OCI-LY3 (cell line): Measurements from ENCODE around the gene MYLK4.

Experiments
- H2AFZ ChIP-seq: fragments of 200-600, 300-600 bp; shearing (Covaris generic); 2 replicates; pipeline ENCODE4 v1.6.0; 2014; ENCODE audit warnings: antibody characterized with exemption, low read depth, low read length
- H3K27ac ChIP-seq: fragments of 200-600, 300-600 bp; sonication (generic); 2 replicates; pipeline ENCODE4 v1.5.1; 2014; ENCODE audit warnings: mild to moderate bottlenecking, low read length, moderate library complexity, mixed read lengths
- H3K27me3 ChIP-seq: fragments of 200-600, 300-600 bp; sonication (generic); 2 replicates; pipeline ENCODE4 v1.6.1; 2014; ENCODE audit warnings: low read depth, low read length, mixed read lengths
- H3K36me3 ChIP-seq: fragments of 200-600, 300-600 bp; sonication (generic); replicated peaks from 2 replicates; pipeline ENCODE3; 2014; ENCODE audit warnings: low read depth, low read length, mixed read lengths
- H3K4me1 ChIP-seq: fragments of 300-600, 200-600 bp; sonication (generic); 2 replicates; pipeline ENCODE4 v1.6.1; 2014; ENCODE audit warnings: low read length, mixed read lengths
- H3K4me2 ChIP-seq: fragments of 200-600, 300-600 bp; sonication (generic); 2 replicates; pipeline ENCODE4 v1.6.1; 2014; ENCODE audit warnings: low read length, mixed read lengths
- H3K4me3 ChIP-seq: fragments of 300-600, 200-600 bp; sonication (generic); 2 replicates; pipeline ENCODE4 v1.5.1; 2014; ENCODE audit warnings: antibody characterized with exemption, mild to moderate bottlenecking, low read length, moderate library complexity
- H3K79me2 ChIP-seq: fragments of 300-600, 200-600 bp; shearing (Covaris generic); 2 replicates; pipeline ENCODE4 v1.6.1; 2014; ENCODE audit warnings: mild to moderate bottlenecking, low read length, mixed read lengths
- H3K9ac ChIP-seq: fragments of 300-600, 200-600 bp; shearing (Covaris generic); 2 replicates; pipeline ENCODE4 v1.6.0; 2014; ENCODE audit warnings: mild to moderate bottlenecking, low read length, moderate library complexity
- H3K9me3 ChIP-seq: fragments of 200-600, 300-600 bp; shearing (Covaris generic); 2 replicates; pipeline ENCODE4 v1.6.1; 2014; ENCODE audit warnings: low read length, mixed read lengths; ENCODE audit not compliant: insufficient read depth
- H4K20me1 ChIP-seq: fragments of 200-600, 300-600 bp; sonication (generic); 2 replicates; pipeline ENCODE4 v1.6.1; 2016; ENCODE audit warnings: low read length, mixed read lengths; ENCODE audit not compliant: insufficient read depth
- CTCF ChIP-seq: fragments of 200-600, 300-600 bp; sonication (generic); IDR thresholded peaks from 2 replicates; pipeline ENCODE4 v1.5.1; 2014; ENCODE audit warnings: antibody characterized with exemption, low read length, low read depth
- EZH2phosphoT487 ChIP-seq: fragments of 200-600 bp; shearing (Covaris generic); IDR thresholded peaks from 2 replicates; pipeline ENCODE4 v1.6.1; 2018; ENCODE audit warnings: antibody characterized with exemption, mixed run types, low read depth

MYLK4 gene

GRCh38 chr6:2730353-2731107 lies 20.2 kb downstream of the MYLK4 start:
- no peaks in the 10 kb centered on the region for H3K79me2 ChIP-seq
- TF ChIP-seq EZH2phosphoT487 = no peak
- no peak for TF ChIP-seq CTCF
- H3K9ac ChIP-seq = no peak overlapping the region
- H3K4me1 ChIP-seq = peaks cover 22% of the 10 kb centered on the region
- H3K9me3 ChIP-seq = no peaks in the 10 kb centered on the region
- H3K4me3 ChIP-seq = no peak overlapping the region
- no peaks in the 10 kb centered on the region for H3K27me3 ChIP-seq
- no peaks in the 10 kb centered on the region for H3K36me3 ChIP-seq
- no peak overlapping the region for H2AFZ ChIP-seq
- no peak overlapping the region for H3K4me2 ChIP-seq
- no peaks in the 10 kb centered on the region for H4K20me1 ChIP-seq
- no peak overlapping the region for H3K27ac ChIP-seq

- H3K4me3 ChIP-seq = no peak overlapping the region
- H3K9ac ChIP-seq = no peak overlapping the region
- no peaks in the 10 kb centered on the region for H3K79me2 ChIP-seq
- peaks cover 22% of the 10 kb centered on the region for H3K4me1 ChIP-seq
- H2AFZ ChIP-seq = no peak overlapping the region
- no peak overlapping the region for H3K4me2 ChIP-seq
- H3K36me3 ChIP-seq = no peaks in the 10 kb centered on the region
- TF ChIP-seq CTCF = no peak
- TF ChIP-seq EZH2phosphoT487 = no peak
- H3K9me3 ChIP-seq = no peaks in the 10 kb centered on the region
- no peaks in the 10 kb centered on the region for H3K27me3 ChIP-seq
- H3K27ac ChIP-seq = no peak overlapping the region
- no peaks in the 10 kb centered on the region for H4K20me1 ChIP-seq
These were observed 20.8 kb downstream of the MYLK4 start for GRCh38 chr6:2729921-2730320.

GRCh38 chr6:2725999-2726567 lies 24.6 kb downstream of the MYLK4 start:
- Histone ChIP-seq H3K4me3 (no peak overlapping the region), H3K9me3 (no peaks in the 10 kb centered on the region), H3K27me3 (no peaks in the 10 kb centered on the region), H3K27ac (no peak overlapping the region), H3K79me2 (no peaks in the 10 kb centered on the region), H3K4me1 (peaks cover 4% of the 10 kb centered on the region; the same call in 1 of the 2 replicates), H2AFZ (no peak overlapping the region), H3K4me2 (no peak overlapping the region), H3K36me3 (no peaks in the 10 kb centered on the region), H3K9ac (no peak overlapping the region), H4K20me1 (no peaks in the 10 kb centered on the region)
- TF ChIP-seq EZH2phosphoT487 = no peak

GRCh38 chr6:2725364-2725988 lies 25.2 kb downstream of the MYLK4 start:
- H3K4me2 ChIP-seq = no peak overlapping the region
- no peak overlapping the region for H3K9ac ChIP-seq
- H2AFZ ChIP-seq = no peak overlapping the region

More at GRCh38 chr6:2725364-2725988, 25.2 kb downstream of the MYLK4 start:
- Histone ChIP-seq H3K36me3 (no peaks in the 10 kb centered on the region), H3K27ac (no peak overlapping the region), H3K79me2 (no peaks in the 10 kb centered on the region), H3K9me3 (no peaks in the 10 kb centered on the region), H3K27me3 (no peaks in the 10 kb centered on the region), H3K4me3 (no peak overlapping the region), H4K20me1 (no peaks in the 10 kb centered on the region), H3K4me1 (peaks cover 4% of the 10 kb centered on the region; the same call in 1 of the 2 replicates)
- TF ChIP-seq CTCF = no peak
- no peak for TF ChIP-seq EZH2phosphoT487
